Trophoblast cell (in vitro differentiated cells and primary cell): ENCODE data around the gene BICD2.

Experiments used
- DNase-seq, 2 donors: peaks; one replicate each; pipeline ENCODE4 v3.0.0-alpha.2; 2016
- H2AFZ ChIP-seq: 2 replicates; pipeline ENCODE4 v1.6.1; 2013; ENCODE audit warnings: low read length, moderate library complexity, mild to moderate bottlenecking; ENCODE audit not compliant: insufficient read depth, poor library complexity
- H2AK5ac ChIP-seq: 2 replicates; pipeline ENCODE4 v1.6.1; 2013; ENCODE audit warnings: mild to moderate bottlenecking, low read length
- H2BK120ac ChIP-seq: 2 replicates; pipeline ENCODE4 v1.6.1; 2013; ENCODE audit warnings: low read length, mild to moderate bottlenecking, moderate library complexity; ENCODE audit not compliant: insufficient read depth, poor library complexity
- H2BK12ac ChIP-seq: 2 replicates; pipeline ENCODE4 v1.6.1; 2013; ENCODE audit warnings: mild to moderate bottlenecking, low read length, moderate library complexity
- H2BK5ac ChIP-seq: 2 replicates; pipeline ENCODE4 v1.6.1; 2013; ENCODE audit warnings: low read length, low read depth, moderate library complexity, mild to moderate bottlenecking; ENCODE audit not compliant: poor library complexity
- H3K14ac ChIP-seq: 2 replicates; pipeline ENCODE4 v1.6.1; 2013; ENCODE audit warnings: mild to moderate bottlenecking, low read length
- H3K18ac ChIP-seq: 2 replicates; pipeline ENCODE4 v1.6.1; 2013; ENCODE audit warnings: mild to moderate bottlenecking, low read length
- H3K23ac ChIP-seq: 2 replicates; pipeline ENCODE4 v1.6.1; 2013; ENCODE audit warnings: low read length
- H3K27ac ChIP-seq: 2 replicates; pipeline ENCODE4 v1.5.1; 2013; ENCODE audit warnings: low read depth, mild to moderate bottlenecking, inconsistent platforms, low read length, moderate library complexity
- H3K27me3 ChIP-seq: 2 replicates; pipeline ENCODE4 v1.6.1; 2013; ENCODE audit warnings: inconsistent platforms, mild to moderate bottlenecking, low read length, moderate library complexity; ENCODE audit not compliant: insufficient read depth
- H3K36me3 ChIP-seq, 2 experiments: 1 replicate in 1 of 2; 2 replicates in 1 of 2; pipeline ENCODE4 v1.6.1; 2013; ENCODE audit warnings: low read length in 2 of 2, mild to moderate bottlenecking in 2 of 2, moderate library complexity in 1 of 2; ENCODE audit not compliant: insufficient read depth in 2 of 2, control insufficient read depth in 1 of 2
- H3K4ac ChIP-seq: 2 replicates; pipeline ENCODE4 v1.6.1; 2013; ENCODE audit warnings: low read depth, mild to moderate bottlenecking, low read length, moderate library complexity
- H3K4me1 ChIP-seq, 2 experiments: 1 replicate in 1 of 2; 2 replicates in 1 of 2; pipeline ENCODE4 v1.6.1; 2013; ENCODE audit warnings: low read length in 2 of 2, mild to moderate bottlenecking in 2 of 2, moderate library complexity in 1 of 2; ENCODE audit not compliant: insufficient read depth in 2 of 2, control insufficient read depth in 1 of 2
- H3K4me2 ChIP-seq: 2 replicates; pipeline ENCODE4 v1.6.1; 2013; ENCODE audit warnings: inconsistent platforms, mild to moderate bottlenecking, low read length, moderate library complexity
- H3K4me3 ChIP-seq: 2 replicates; pipeline ENCODE4 v1.5.1; 2013; ENCODE audit warnings: mild to moderate bottlenecking, low read depth, low read length, inconsistent platforms
- H3K79me1 ChIP-seq: one replicate; pipeline ENCODE4 v1.6.1; 2013; ENCODE audit warnings: low read length
- H3K79me2 ChIP-seq: 2 replicates; pipeline ENCODE4 v1.6.1; 2013; ENCODE audit warnings: low read length, mild to moderate bottlenecking; ENCODE audit not compliant: control insufficient read depth, insufficient read depth, poor library complexity
- H3K9ac ChIP-seq: 2 replicates; pipeline ENCODE4 v1.6.1; 2013; ENCODE audit warnings: mild to moderate bottlenecking, low read length
- H3K9me3 ChIP-seq: 2 replicates; pipeline ENCODE4 v1.6.1; 2013; ENCODE audit warnings: low read depth, mild to moderate bottlenecking, control low read depth, inconsistent platforms, low read length; ENCODE audit not compliant: insufficient read depth
- H4K12ac ChIP-seq: 2 replicates; pipeline ENCODE4 v1.6.1; 2013; ENCODE audit warnings: low read depth, mild to moderate bottlenecking, low read length, moderate library complexity
- H4K8ac ChIP-seq: 2 replicates; pipeline ENCODE4 v1.6.1; 2013; ENCODE audit warnings: low read depth, mild to moderate bottlenecking, low read length, moderate library complexity
- H4K91ac ChIP-seq: one replicate; pipeline ENCODE4 v1.6.1; 2013; ENCODE audit warnings: low read depth, mild to moderate bottlenecking, low read length, moderate library complexity
- WGBS: extraction: QIAGEN DNeasy Blood & Tissue Kit; methylation state at CpG from one replicate; pipeline ENCODE4 v1.1.7; 2013; ENCODE audit warnings: missing lambda C conversion rate; ENCODE audit not compliant: insufficient read length, insufficient coverage; ENCODE audit errors: extremely low coverage; 5-methylcytosine and 5-hydroxymethylcytosine counted together

Gene BICD2

DNA sequence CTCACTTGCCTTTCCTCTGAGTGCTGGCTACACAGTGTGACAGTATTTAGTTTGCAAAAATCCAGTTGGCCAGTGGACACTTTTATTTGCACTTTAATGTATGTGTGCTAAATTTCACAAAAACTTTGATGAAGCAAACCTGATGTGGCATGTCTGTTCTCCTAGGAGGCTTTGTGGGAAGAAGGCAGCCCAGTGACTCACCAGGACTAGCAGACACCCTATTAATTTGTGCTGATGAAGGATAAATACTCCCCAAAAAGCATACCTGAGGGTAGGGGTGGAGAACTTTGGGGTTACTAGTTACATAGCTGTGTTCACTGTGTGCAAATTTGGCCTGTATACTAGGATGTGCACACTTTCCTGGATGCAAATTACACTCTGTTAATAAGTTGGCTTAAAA lies 55.4 kb downstream of the BICD2 start:
- no peaks in the 10 kb centered on the region for H3K27me3 ChIP-seq
- no peak overlapping the region for H2BK12ac ChIP-seq
- H3K36me3 ChIP-seq = peaks cover 32 to 33% of the 10 kb centered on the region in 2 experiments
- H4K91ac ChIP-seq = no peak overlapping the region
- no peak overlapping the region for H3K18ac ChIP-seq
- H3K14ac ChIP-seq = no peak overlapping the region
- H2BK120ac ChIP-seq = no peak overlapping the region
- no peak overlapping the region for H3K4ac ChIP-seq
- H3K4me1 ChIP-seq = peaks cover 3 to 4% of the 10 kb centered on the region in 2 experiments
- H2BK5ac ChIP-seq = no peak overlapping the region
- H3K23ac ChIP-seq = no peak overlapping the region
- no peak overlapping the region for H2AFZ ChIP-seq
- H3K79me1 ChIP-seq = no peaks in the 10 kb centered on the region
- no peak for DNase-seq
- no peak overlapping the region for H3K9ac ChIP-seq
- no peak overlapping the region for H3K4me3 ChIP-seq
- no peak overlapping the region for H4K12ac ChIP-seq
- no peak overlapping the region for H3K4me2 ChIP-seq
- no peak overlapping the region for H3K27ac ChIP-seq
- no peak overlapping the region for H2AK5ac ChIP-seq
- no peak overlapping the region for H4K8ac ChIP-seq
- no peaks in the 10 kb centered on the region for H3K79me2 ChIP-seq
- no peaks in the 10 kb centered on the region for H3K9me3 ChIP-seq

DNA sequence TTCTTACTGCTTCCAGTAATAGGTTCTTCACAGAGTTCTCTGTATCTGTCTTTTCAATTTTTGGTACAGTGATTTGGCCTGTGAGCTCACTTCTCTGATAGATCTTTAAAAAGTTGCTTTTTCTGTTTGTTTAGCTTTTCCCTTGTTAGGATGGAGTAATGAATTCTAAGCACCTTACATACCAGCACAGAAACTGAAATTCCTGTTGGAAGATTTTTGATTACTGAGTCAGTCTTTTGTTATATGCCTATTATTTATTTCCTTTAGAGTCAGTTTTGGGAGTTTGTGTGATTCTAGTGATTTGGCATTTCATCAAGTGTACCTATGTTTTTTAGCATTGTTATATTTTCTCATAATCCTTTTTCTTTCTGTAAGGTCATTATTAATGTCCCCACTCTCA lies 57.1 kb downstream of the BICD2 start:
- Histone ChIP-seq H3K27me3 (no peaks in the 10 kb centered on the region), H3K9ac (no peak overlapping the region), H2AFZ (no peak overlapping the region), H4K91ac (no peak overlapping the region), H2BK12ac (no peak overlapping the region), H3K14ac (no peak overlapping the region), H3K4me2 (no peak overlapping the region), H3K79me2 (no peaks in the 10 kb centered on the region), H3K79me1 (no peaks in the 10 kb centered on the region), H3K9me3 (no peaks in the 10 kb centered on the region), H4K8ac (no peak overlapping the region), H2BK120ac (no peak overlapping the region), H3K18ac (no peak overlapping the region), H3K36me3 (peaks cover 17% of the 10 kb centered on the region in 2 experiments), H3K4ac (no peak overlapping the region), H3K4me1 (peaks cover 3 to 4% of the 10 kb centered on the region in 2 experiments), H3K4me3 (no peak overlapping the region), H2AK5ac (no peak overlapping the region), H4K12ac (no peak overlapping the region), H2BK5ac (no peak overlapping the region), H3K27ac (no peak overlapping the region), H3K23ac (no peak overlapping the region)
- no peak for DNase-seq

DNA sequence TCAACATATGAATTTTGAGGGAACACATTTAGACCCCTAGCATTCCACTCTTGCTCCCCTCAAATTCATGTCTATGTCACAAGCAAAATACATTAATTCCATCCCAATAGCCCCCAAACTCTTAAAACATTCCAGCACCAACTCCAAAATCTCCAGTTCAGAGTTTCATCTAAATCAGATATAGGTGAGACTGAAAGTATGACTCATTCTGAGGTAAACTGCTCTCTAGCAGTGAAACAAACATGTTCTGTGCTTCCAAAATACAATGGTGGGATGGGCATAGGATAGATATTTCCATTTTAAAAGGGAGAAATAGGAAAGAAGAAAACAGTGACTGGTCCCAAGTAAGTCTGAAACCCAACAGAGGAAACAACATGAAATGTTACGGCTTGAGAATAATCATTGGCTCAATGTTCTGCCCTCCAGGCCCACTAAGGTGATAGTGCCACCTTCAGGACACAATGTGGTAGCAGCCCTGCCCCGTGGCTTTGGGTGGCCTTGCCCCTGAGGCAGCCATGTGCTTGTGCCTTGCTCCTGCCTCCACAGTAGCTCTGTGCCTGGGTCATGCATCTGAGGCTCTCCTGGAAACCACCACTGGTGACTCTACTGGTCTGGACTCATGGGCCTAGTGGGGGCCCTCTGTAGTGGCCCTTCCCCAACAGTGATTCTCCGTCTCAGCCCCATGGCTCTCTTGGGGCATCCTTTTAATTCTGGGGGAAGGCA lies 58.3 kb downstream of the BICD2 start:
- Histone ChIP-seq H4K8ac (no peak overlapping the region), H3K4me2 (no peak overlapping the region), H3K23ac (no peak overlapping the region), H4K91ac (no peak overlapping the region), H3K4ac (no peak overlapping the region), H4K12ac (no peak overlapping the region), H2BK12ac (no peak overlapping the region), H2BK120ac (no peak overlapping the region), H3K14ac (no peak overlapping the region), H3K27me3 (no peaks in the 10 kb centered on the region), H3K79me2 (no peaks in the 10 kb centered on the region), H3K4me3 (no peak overlapping the region), H3K27ac (no peak overlapping the region), H3K18ac (no peak overlapping the region), H2BK5ac (peak overlapping the region; percentile 6), H2AK5ac (no peak overlapping the region), H3K4me1 (peaks cover 3 to 4% of the 10 kb centered on the region in 2 experiments), H3K9me3 (no peaks in the 10 kb centered on the region), H3K79me1 (no peaks in the 10 kb centered on the region), H2AFZ (no peak overlapping the region), H3K36me3 (peaks cover 12 to 13% of the 10 kb centered on the region in 2 experiments), H3K9ac (no peak overlapping the region)
- no CpG with 5 or more reads among the region's 3 CpGs for WGBS
- peak; percentile 48 to 68 for DNase-seq

DNA sequence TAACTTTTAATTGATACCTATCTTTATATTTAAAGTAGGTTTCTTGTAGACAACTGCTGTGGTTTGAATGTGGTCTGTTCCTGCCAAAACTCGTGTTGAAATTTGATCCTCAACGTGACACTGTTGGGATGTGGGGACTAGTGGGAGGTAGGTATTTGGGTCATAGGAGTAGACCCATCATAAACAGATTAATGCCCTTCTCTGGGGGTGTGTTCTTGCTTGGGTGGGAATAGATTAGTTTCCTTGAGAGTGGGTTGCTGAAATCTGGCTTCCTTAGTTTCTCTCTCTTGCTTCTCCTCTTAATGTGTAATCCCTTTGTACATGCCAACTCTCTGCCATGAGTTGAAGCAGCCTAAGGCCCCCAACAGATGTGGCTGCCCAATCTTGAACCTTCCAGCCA lies 60.1 kb downstream of the BICD2 start:
- no peak for DNase-seq
- Histone ChIP-seq H2BK120ac (no peak overlapping the region), H4K8ac (no peak overlapping the region), H3K4me1 (peaks cover 3 to 4% of the 10 kb centered on the region in 2 experiments), H2AFZ (no peak overlapping the region), H4K91ac (no peak overlapping the region), H3K4me2 (no peak overlapping the region), H2AK5ac (no peak overlapping the region), H3K79me2 (no peaks in the 10 kb centered on the region), H3K27ac (no peak overlapping the region), H3K4ac (no peak overlapping the region), H3K79me1 (no peaks in the 10 kb centered on the region), H4K12ac (no peak overlapping the region), H3K9me3 (no peaks in the 10 kb centered on the region), H3K23ac (no peak overlapping the region), H3K9ac (no peak overlapping the region), H3K4me3 (no peak overlapping the region), H3K18ac (no peak overlapping the region), H3K27me3 (no peaks in the 10 kb centered on the region), H2BK12ac (no peak overlapping the region), H2BK5ac (no peak overlapping the region), H3K36me3 (peaks cover under 1 to 2% of the 10 kb centered on the region in 2 experiments), H3K14ac (no peak overlapping the region)
- WGBS = no CpG with 5 or more reads among the region's 2 CpGs
